OCI-LY7 (cell line): ENCODE measurements around the gene MAML3. TPM values are rescaled to one million over a fixed set of nuclear protein-coding genes. Genes with fewer than 3 reads are reported as not detected.

Experiments used
- BruUV-seq: library from RNA; stranded (reverse); fragments of 400-500 nt; replicated peaks from 2 replicates; lab custom pipeline; 2021; lab: Mats Ljungman, UMichigan
- CTCF ChIA-PET: fragments of 300-600 bp; sonication (Branson Sonifier 250); formaldehyde crosslinking; loops from one replicate; lab custom pipeline; 2022; ENCODE audit warnings: antibody characterized with exemption; ENCODE audit not compliant: unreplicated experiment; lab: Charles Lee
- POLR2A ChIA-PET: fragments of 300-600 bp; sonication (Branson Sonifier 250); formaldehyde crosslinking; loops from one replicate; lab custom pipeline; 2022; ENCODE audit warnings: antibody characterized with exemption; lab: Charles Lee
- DNase-seq: peaks from one replicate; pipeline ENCODE4 v3.0.0-alpha.2; 2015; ENCODE audit warnings: low spot score
- H2AFZ ChIP-seq: fragments of 200-600 bp; sonication (generic), shearing (Covaris generic); 2 replicates; pipeline ENCODE4 v1.6.1; 2014; ENCODE audit warnings: mild to moderate bottlenecking, antibody characterized with exemption, low read length, moderate library complexity
- H3K27ac ChIP-seq: fragments of 200-600 bp; sonication (generic); 2 replicates; pipeline ENCODE4 v1.5.1; 2014; ENCODE audit warnings: mixed run types, low read depth, mild to moderate bottlenecking, moderate library complexity, low read length, inconsistent platforms; ENCODE audit not compliant: poor library complexity, severe bottlenecking
- H3K36me3 ChIP-seq: fragments of 200-600 bp; sonication (generic); 2 replicates; pipeline ENCODE4 v1.6.1; 2014; ENCODE audit warnings: mild to moderate bottlenecking, antibody characterized with exemption, low read length, moderate library complexity, mixed read lengths; ENCODE audit not compliant: insufficient read depth
- H3K4me1 ChIP-seq: fragments of 200-600 bp; sonication (generic); 2 replicates; pipeline ENCODE4 v1.5.1; 2014; ENCODE audit warnings: mild to moderate bottlenecking, low read length; ENCODE audit not compliant: insufficient read depth, poor library complexity, severe bottlenecking
- H3K4me2 ChIP-seq: fragments of 200-600 bp; sonication (generic); 2 replicates; pipeline ENCODE4 v1.6.1; 2014; ENCODE audit warnings: mild to moderate bottlenecking, low read length
- H3K4me3 ChIP-seq: fragments of 200-600 bp; sonication (generic); 2 replicates; pipeline ENCODE4 v1.5.1; 2014; ENCODE audit warnings: mild to moderate bottlenecking, low read depth, low read length; ENCODE audit not compliant: poor library complexity, severe bottlenecking
- H3K79me2 ChIP-seq: fragments of 200-600 bp; sonication (generic); 2 replicates; pipeline ENCODE4 v1.6.1; 2016; ENCODE audit warnings: low read depth, mild to moderate bottlenecking, low read length, moderate library complexity, mixed read lengths; ENCODE audit not compliant: insufficient read depth
- H3K9me2 ChIP-seq: fragments of 200-600 bp; sonication (generic); 2 replicates; pipeline ENCODE4 v1.6.1; 2016; ENCODE audit warnings: mild to moderate bottlenecking, low read length, mixed read lengths; ENCODE audit not compliant: insufficient read depth
- H3K9me3 ChIP-seq: fragments of 200-600 bp; sonication (generic); 2 replicates; pipeline ENCODE4 v1.6.1; 2014; ENCODE audit warnings: mild to moderate bottlenecking, mixed run types, low read length, mixed read lengths
- H4K20me1 ChIP-seq: fragments of 200-600 bp; sonication (generic); 2 replicates; pipeline ENCODE4 v1.6.1; 2014; ENCODE audit warnings: mild to moderate bottlenecking, antibody characterized with exemption, low read length, moderate library complexity, mixed read lengths; ENCODE audit not compliant: insufficient read depth
- CTCF ChIP-seq: fragments of 200-600 bp; sonication (generic); conservative IDR thresholded peaks from 2 replicates; pipeline ENCODE4 v1.5.1; 2014; ENCODE audit warnings: mild to moderate bottlenecking, antibody characterized with exemption, low read length, moderate library complexity, mixed read lengths
- EZH2phosphoT487 ChIP-seq: fragments of 200-600 bp; sonication (generic); IDR thresholded peaks from 2 replicates; pipeline ENCODE4 v1.6.1; 2018; ENCODE audit warnings: low read depth, borderline replicate concordance, mild to moderate bottlenecking, mixed run types, antibody characterized with exemption, low read length, moderate library complexity, mixed read lengths
- intact Hi-C: fragments of 100-400 bp; cut with micrococcal nuclease; formaldehyde crosslinking; loops from one replicate; pipeline ENCODE4 v1.10.0; 2022; ENCODE audit not compliant: unreplicated experiment
- total RNA-seq, 2 experiments: library from RNA; depleted of rRNA in 1 of 2; stranded (reverse); fragments of >200 nt in 1 of 2; shearing (Covaris generic) in 1 of 2; gene quantifications; 2 replicates each; pipeline ENCODE4 v1.2.3, GENCODE V29; 2014 to 2022

MAML3 gene
- total RNA-seq, 2 experiments from 2014 or later: 0.80 to 1.2 TPM

GRCh38 chr4:140112576-140112975, 41.4 kb downstream of the MAML3 start:
- Histone ChIP-seq H3K4me1 (no peaks in the 10 kb centered on the region), H4K20me1 (no peaks in the 10 kb centered on the region), H3K9me2 (no peaks in the 10 kb centered on the region), H3K9me3 (no peaks in the 10 kb centered on the region), H3K4me3 (no peak overlapping the region), H2AFZ (no peak overlapping the region), H3K27ac (no peak overlapping the region), H3K36me3 (no peaks in the 10 kb centered on the region), H3K4me2 (no peak overlapping the region), H3K79me2 (no peaks in the 10 kb centered on the region)
- CTCF ChIA-PET: no interaction called here
- DNase-seq: no peak
- intact Hi-C loops: no loop called here
- no TSS peak for BruUV-seq
- POLR2A ChIA-PET: no interaction called here
- TF ChIP-seq EZH2phosphoT487 (no peak), CTCF (no peak)

GRCh38 chr4:140111256-140111655, 42.7 kb downstream of the MAML3 start:
- no TSS peak for BruUV-seq
- no peak overlapping the region for H2AFZ ChIP-seq
- H3K4me3 ChIP-seq: no peak overlapping the region
- H3K36me3 ChIP-seq: no peaks in the 10 kb centered on the region
- H3K27ac ChIP-seq: no peak overlapping the region
- no peaks in the 10 kb centered on the region for H3K79me2 ChIP-seq
- CTCF ChIA-PET: no interaction called here
- POLR2A ChIA-PET: no interaction called here
- no peaks in the 10 kb centered on the region for H3K4me1 ChIP-seq
- H3K4me2 ChIP-seq: no peak overlapping the region
- no peak for DNase-seq
- no peaks in the 10 kb centered on the region for H3K9me3 ChIP-seq
- no peaks in the 10 kb centered on the region for H4K20me1 ChIP-seq
- H3K9me2 ChIP-seq: no peaks in the 10 kb centered on the region
- intact Hi-C loops: no loop called here
- TF ChIP-seq CTCF (no peak), EZH2phosphoT487 (no peak)

- intact Hi-C loops: no loop called here
- Histone ChIP-seq H3K79me2 (no peaks in the 10 kb centered on the region), H3K9me3 (no peaks in the 10 kb centered on the region), H3K36me3 (no peaks in the 10 kb centered on the region), H3K4me2 (no peak overlapping the region), H4K20me1 (no peaks in the 10 kb centered on the region), H3K27ac (no peak overlapping the region), H2AFZ (no peak overlapping the region), H3K9me2 (no peaks in the 10 kb centered on the region), H3K4me3 (no peak overlapping the region), H3K4me1 (no peaks in the 10 kb centered on the region)
- DNase-seq: no peak
- CTCF ChIA-PET: no interaction called here
- TF ChIP-seq CTCF (no peak), EZH2phosphoT487 (no peak)
- POLR2A ChIA-PET: no interaction called here
- no TSS peak for BruUV-seq
Measured at GRCh38 chr4:140110542-140111215, 43.3 kb downstream of the MAML3 start.
